Inflammatory macrophage treated with lipopolysaccharide for 4 hours (primary cell): ENCODE measurements around the gene DMD.

ENCODE experiments used
- DNase-seq: peaks from one replicate; pipeline ENCODE4 v3.0.0-alpha.2; 2020

The DMD gene

GRCh38 chrX:31255310-31256033, 1955.9 kb downstream of the DMD start:
- no peak for DNase-seq

- no peak for DNase-seq
Observed at GRCh38 chrX:31252133-31252532, 1959.2 kb downstream of the DMD start.

- DNase-seq = no peak
Observed at GRCh38 chrX:31251336-31251735, 1960.0 kb downstream of the DMD start.

- DNase-seq = no peak
Observed at GRCh38 chrX:31245714-31246113, 1965.6 kb downstream of the DMD start.

- no peak for DNase-seq
Observed at GRCh38 chrX:31243804-31244203, 1967.5 kb downstream of the DMD start.

- no peak for DNase-seq
Observed at GRCh38 chrX:31240982-31241381, 1970.4 kb downstream of the DMD start.

GRCh38 chrX:31237189-31237588, 1974.2 kb downstream of the DMD start:
- DNase-seq = no peak

GRCh38 chrX:31236231-31236630, 1975.1 kb downstream of the DMD start:
- no peak for DNase-seq

GRCh38 chrX:31233941-31234496, 1977.3 kb downstream of the DMD start:
- DNase-seq = no peak

GRCh38 chrX:31232506-31232905, 1978.8 kb downstream of the DMD start:
- no peak for DNase-seq

GRCh38 chrX:31228909-31229308, 1982.4 kb downstream of the DMD start:
- peak; percentile 65 for DNase-seq

GRCh38 chrX:31228415-31228832, 1982.9 kb downstream of the DMD start:
- DNase-seq = no peak

GRCh38 chrX:31227250-31227649, 1984.1 kb downstream of the DMD start:
- DNase-seq = no peak

- no peak for DNase-seq
Observed at GRCh38 chrX:31225819-31226218, 1985.5 kb downstream of the DMD start.

- no peak for DNase-seq
Observed at GRCh38 chrX:31224381-31225012, 1986.9 kb downstream of the DMD start.

- DNase-seq = no peak
Observed at GRCh38 chrX:31223817-31224216, 1987.5 kb downstream of the DMD start.

- DNase-seq = no peak
Observed at GRCh38 chrX:31222946-31223345, 1988.4 kb downstream of the DMD start.

- DNase-seq = no peak
Observed at GRCh38 chrX:31219174-31219573, 1992.2 kb downstream of the DMD start.

GRCh38 chrX:31217084-31217483, 1994.3 kb downstream of the DMD start:
- peak; percentile 47 for DNase-seq

- no peak for DNase-seq
Observed at GRCh38 chrX:31215277-31215815, 1996.0 kb downstream of the DMD start.

- DNase-seq = peak; percentile 13
Observed at GRCh38 chrX:31213941-31214340, 1997.4 kb downstream of the DMD start.

- DNase-seq = no peak
Observed at GRCh38 chrX:31212856-31213748, 1998.2 kb downstream of the DMD start.

- no peak for DNase-seq
Observed at GRCh38 chrX:31209005-31209628, 2002.2 kb downstream of the DMD start.
